Measurements from ENCODE around the gene CD8B. TPM values are rescaled to one million over a fixed set of nuclear protein-coding genes. Genes with fewer than 3 reads are reported as not detected.

CD8B gene
- total and polyA plus RNA-seq, 2 experiments from 2014 or later = 0.31 to 0.63 TPM

- no peak overlapping the region for H3K4me3 Mint-ChIP-seq
- Histone ChIP-seq H4K20me1 (replicated peaks; ENCODE audit: insufficient read depth) (peaks cover 21% of the 10 kb centered on the region), H3K79me2 (replicated peaks; ENCODE audit: insufficient read depth) (peaks cover 4% of the 10 kb centered on the region; the same call in 1 of the 2 replicates), H3K4me1 (ENCODE audit: insufficient read depth) (no peaks in the 10 kb centered on the region), H2AFZ (no peak overlapping the region), H3K36me3 (ENCODE audit: insufficient read depth) (peaks cover 24% of the 10 kb centered on the region), H3K27ac (ENCODE audit: low read depth) (no peak overlapping the region), H3K27me3 (ENCODE audit: insufficient read depth) (no peaks in the 10 kb centered on the region), H3K4me2 (no peak overlapping the region), H3F3A (replicated peaks; ENCODE audit: low read depth) (no peaks in the 10 kb centered on the region), H3K4me3 (no peak overlapping the region), H3K9me2 (ENCODE audit: insufficient read depth) (no peaks in the 10 kb centered on the region)
- no peak for TF ChIP-seq EZH2 (IDR thresholded peaks at IDR 0.05; ENCODE audit: low read depth, unreplicated experiment)
- no peak for TF ChIP-seq JUNB (IDR thresholded peaks at IDR 0.05; ENCODE audit: unreplicated experiment)
- no peak for TF ChIP-seq ZNF331 (CRISPR knock-in tag; IDR thresholded peaks at IDR 0.05; ENCODE audit: low read depth)
- no peak for TF ChIP-seq CREB1 (CRISPR knock-in tag; IDR thresholded peaks at IDR 0.05; ENCODE audit: low read depth)
- no peak for TF ChIP-seq ETS1 (IDR thresholded peaks at IDR 0.05)
- TF ChIP-seq POLR2AphosphoS5 (IDR thresholded peaks at IDR 0.05; ENCODE audit: low read depth) = no peak
- TF ChIP-seq NANOG (IDR thresholded peaks at IDR 0.05; ENCODE audit: borderline replicate concordance) = no peak
- TF ChIP-seq REST (IDR thresholded peaks at IDR 0.05; ENCODE audit: unreplicated experiment) = no peak
- TF ChIP-seq CTCF (conservative IDR thresholded peaks at IDR 0.05; ENCODE audit: low read depth in 2 of 2) = no peak
- TF ChIP-seq ZNF462 (CRISPR knock-in tag; IDR thresholded peaks at IDR 0.05) = no peak
- no peak for TF ChIP-seq EZH2phosphoT487 (IDR thresholded peaks at IDR 0.05; ENCODE audit: unreplicated experiment)
- no peak for TF ChIP-seq STAT1 (IDR thresholded peaks at IDR 0.05; ENCODE audit: unreplicated experiment)
- no peak for TF ChIP-seq ZNF114 (CRISPR knock-in tag; IDR thresholded peaks at IDR 0.05)
- ATAC-seq (no peak), DNase-seq (ENCODE audit: low spot score) (no peak)
- no peak overlapping the region; the same call in 1 of the 2 replicates for H3K27ac Mint-ChIP-seq
- no peaks in the 10 kb centered on the region for H3K9me3 Mint-ChIP-seq
- H3K36me3 Mint-ChIP-seq (ENCODE audit: low read depth) = peaks cover 56% of the 10 kb centered on the region
- peaks cover 2% of the 10 kb centered on the region for H3K27me3 Mint-ChIP-seq (ENCODE audit: insufficient read depth, low read depth, poor library complexity)
- peaks cover 14% of the 10 kb centered on the region; the same call in 2 of the 3 replicates for H3K4me1 Mint-ChIP-seq
Measured at GRCh38 chr2:86768189-86768949, 93.3 kb downstream of the CD8B start.

Data from GM23338 (cell line).